Middle frontal gyrus (tissue), 1 donor: ENCODE results near the gene GUCY2C.
"Not testable (repeated sequence)": the region's sequence is repeated elsewhere in the genome, so short reads cannot be mapped to it uniquely, and the experiment has no call there.

Experiments
- DNase-seq: peaks from one replicate; pipeline ENCODE4 v3.0.0-alpha.2; 2015; ENCODE audit warnings: low spot score; ENCODE audit errors: extremely low spot score

Gene GUCY2C

DNA sequence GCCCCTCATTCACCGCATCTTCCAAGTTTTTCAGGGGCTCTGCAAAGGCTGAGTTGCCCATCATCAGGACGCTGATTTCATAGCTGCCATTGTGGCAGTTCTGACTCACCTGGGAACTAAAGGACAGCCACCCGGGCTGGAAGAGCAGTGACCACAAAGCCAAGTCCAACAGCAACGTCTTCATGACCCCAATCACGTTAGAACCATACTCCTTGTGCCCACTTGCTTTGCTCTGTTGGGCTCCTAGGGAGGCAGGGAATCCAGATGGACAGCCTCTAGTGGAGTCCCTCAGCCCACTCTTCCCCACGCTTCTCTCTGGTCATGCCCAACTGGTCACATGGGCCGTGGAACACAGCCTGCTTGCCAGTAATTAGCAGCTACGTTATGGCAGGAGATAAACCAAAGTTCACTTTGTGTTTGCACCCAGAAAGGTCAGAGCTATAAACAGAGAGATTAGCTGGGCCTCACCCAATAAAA lies at the start of gene GUCY2C:
GUCY2C (minus strand) TSS at position 335 of the 477 bp plus-strand sequence; CDS start at position 184, 151 bp downstream.
- DNase-seq = no peak

DNA sequence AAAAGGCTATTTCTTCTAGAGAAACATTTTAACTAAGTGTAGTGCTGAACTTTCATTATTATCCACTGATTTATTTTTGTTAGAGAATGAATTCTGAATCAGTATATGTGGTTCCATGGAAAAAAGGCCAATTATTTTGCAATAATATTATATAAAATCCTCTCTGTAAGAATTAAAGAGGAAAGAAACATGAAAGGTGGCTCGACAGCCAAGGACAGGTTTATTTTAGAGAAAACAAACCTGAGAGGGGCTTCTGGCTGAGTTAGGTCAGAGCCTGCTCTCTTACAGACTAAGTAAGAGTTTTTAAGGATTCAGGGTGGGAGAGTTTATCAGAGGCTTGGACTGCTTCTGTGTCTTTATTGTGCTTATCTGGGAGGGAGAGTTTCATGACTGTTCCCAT lies 46.7 kb upstream of the GUCY2C start:
- no peak for DNase-seq

DNA sequence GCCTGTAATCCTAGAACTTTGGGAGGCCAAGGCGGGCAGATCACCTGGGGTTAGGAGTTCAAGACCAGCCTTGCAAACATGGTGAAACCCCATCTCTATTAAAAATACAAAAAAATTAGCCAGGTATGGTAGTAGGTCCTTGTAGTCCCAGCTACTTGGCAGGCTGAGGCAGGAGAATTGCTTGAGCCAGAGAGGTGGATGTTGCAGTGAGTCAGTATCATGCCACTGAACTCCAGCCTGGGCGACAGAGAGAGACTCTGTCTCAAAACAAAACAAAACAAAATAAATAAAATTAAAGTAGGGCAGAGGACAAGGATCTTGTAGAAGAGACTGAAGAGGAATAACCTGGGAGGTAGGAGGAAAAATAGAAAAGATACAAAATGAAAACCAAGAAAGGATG lies 45.5 kb upstream of the GUCY2C start:
- DNase-seq = no peak

DNA sequence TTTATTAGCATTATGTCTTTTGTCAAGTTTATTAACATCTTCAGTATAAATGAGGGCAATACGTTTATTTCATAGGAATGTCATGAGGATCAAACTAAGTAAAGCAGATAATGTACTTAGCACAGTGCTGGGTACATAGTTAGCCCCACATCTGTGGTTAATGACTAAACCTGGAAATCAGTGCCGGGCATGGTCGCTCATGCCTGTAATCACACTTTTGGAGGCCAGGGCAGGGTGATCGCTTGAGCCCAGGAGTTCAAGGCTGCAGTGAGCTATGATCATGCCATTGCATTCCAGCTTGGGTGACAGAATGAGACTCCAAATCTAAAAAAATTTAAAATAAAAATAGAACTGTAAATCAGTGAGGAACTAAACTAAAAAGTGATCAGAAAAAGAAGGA lies 44.8 kb upstream of the GUCY2C start:
- DNase-seq = no peak

DNA sequence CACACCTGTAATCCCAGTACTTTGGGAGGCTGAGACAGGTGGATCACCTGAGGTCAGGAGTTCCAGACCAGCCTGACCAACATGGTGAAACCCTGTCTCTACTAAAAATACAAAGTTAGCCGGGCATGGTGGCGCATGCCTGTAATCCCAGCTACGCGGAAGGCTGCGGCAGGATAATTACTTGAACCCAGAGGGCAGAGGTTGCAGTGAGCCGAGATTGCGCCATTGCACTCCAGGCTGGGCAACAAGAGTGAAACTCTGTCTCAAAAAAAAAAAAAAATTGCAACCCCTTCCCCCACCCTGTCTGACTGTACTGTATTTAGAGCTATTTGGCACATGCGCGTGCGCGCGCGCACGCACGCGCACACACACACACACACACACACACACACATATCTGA lies 40.0 kb upstream of the GUCY2C start:
- DNase-seq = not testable (repeated sequence)

DNA sequence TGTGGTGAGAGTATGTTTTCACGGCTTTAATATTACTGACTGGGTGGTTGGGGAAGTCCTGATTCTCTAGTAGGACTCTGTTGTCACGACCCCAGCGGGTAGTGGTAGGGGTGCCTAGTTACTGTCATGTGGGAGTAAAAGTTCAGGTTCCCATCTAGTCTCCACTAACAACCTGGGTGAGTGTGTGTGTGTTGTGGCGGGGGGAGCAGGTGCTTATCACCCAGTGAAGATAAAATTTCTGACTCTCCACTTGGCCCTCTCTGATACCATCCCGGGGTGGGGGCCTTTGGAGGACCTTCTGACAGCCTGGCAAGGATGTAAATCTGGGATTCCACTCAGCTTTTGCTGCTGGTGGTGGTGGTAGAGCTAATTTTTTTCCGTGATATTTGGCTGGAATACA lies 35.4 kb upstream of the GUCY2C start:
- no peak for DNase-seq

DNA sequence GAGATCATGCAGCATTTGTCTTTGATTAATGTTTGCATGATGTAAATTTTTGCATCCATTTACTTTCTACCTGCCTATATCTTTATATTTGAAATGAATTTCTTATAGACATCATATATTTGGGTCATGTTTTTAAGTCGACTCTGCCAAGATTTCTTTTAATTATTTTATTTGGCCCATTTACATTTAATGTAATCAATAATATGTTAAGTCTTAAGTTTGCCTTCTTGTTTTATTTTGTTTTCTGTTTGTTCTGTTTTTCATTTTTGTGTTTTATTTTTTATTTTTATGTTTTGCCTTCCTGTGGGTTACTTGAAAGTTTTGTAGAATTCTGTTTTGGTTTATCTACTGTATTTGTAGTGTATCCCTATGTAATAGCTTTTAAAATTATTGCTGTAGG lies 33.2 kb upstream of the GUCY2C start:
- no peak for DNase-seq

DNA sequence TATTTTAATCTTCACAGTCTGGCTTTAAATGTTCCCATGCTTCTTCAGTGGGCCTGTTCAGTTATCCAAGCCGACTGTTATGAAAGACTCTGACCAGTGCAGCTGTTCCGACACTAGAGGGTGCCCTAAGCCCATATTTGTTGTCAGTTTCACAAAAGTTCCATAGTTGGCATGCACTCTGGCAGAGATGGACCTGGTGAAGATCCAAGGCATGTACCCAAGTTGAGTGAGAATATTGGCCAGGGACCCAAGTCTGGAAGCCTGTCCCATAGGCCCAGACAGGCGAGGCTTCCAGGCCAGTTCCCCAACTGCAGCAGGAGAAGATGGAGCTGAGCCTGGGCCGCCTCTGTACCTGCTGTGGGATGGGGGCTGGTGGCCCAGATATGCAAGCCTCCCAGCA lies 27.4 kb upstream of the GUCY2C start:
- no peak for DNase-seq

DNA sequence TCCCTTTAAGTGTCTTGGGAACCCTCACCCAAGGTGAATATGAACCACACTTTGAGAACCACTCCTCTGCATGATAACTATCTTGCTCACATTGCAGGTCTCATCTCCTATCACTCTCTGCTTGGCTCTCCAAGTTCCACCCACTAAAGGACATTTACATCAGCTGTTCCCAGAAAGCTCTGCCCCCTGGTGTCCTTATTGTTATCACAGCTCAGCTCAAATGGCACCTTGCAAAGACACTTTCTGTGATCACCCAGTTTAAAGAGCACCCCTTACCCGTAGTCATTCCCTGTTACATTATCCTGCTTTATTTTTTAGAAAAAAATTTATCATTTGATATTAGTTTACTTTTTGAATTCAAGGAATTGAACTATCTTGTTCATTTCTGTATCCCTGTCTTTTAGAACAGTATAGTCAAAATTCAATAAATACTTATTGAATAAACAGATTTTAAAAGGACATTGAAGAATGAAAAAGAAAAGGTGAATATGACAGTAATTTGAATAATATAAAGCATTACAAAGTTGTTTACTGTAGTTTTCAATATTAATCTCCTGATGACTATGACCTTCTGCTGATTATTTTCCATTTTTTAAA lies 20.5 kb upstream of the GUCY2C start:
- DNase-seq = no peak

DNA sequence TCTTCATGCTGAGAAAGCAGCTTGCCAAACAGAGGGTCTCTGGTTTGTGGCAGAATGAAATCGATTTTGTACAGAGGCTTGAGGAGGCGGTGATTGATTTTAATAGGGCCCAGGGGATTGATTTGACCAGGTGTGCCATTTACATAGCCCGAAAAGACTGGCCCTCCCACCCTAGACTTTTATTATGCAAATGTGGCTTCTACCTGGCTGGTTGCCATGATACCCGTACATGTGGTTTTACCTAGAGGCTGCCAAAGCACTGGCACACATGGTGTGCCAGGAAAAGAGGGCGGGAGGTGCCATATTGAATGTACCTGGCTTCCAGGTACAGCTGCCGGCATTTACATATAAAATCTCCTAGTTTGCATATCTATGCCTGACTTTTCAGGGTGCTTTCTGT lies 18.0 kb upstream of the GUCY2C start:
- no peak for DNase-seq

DNA sequence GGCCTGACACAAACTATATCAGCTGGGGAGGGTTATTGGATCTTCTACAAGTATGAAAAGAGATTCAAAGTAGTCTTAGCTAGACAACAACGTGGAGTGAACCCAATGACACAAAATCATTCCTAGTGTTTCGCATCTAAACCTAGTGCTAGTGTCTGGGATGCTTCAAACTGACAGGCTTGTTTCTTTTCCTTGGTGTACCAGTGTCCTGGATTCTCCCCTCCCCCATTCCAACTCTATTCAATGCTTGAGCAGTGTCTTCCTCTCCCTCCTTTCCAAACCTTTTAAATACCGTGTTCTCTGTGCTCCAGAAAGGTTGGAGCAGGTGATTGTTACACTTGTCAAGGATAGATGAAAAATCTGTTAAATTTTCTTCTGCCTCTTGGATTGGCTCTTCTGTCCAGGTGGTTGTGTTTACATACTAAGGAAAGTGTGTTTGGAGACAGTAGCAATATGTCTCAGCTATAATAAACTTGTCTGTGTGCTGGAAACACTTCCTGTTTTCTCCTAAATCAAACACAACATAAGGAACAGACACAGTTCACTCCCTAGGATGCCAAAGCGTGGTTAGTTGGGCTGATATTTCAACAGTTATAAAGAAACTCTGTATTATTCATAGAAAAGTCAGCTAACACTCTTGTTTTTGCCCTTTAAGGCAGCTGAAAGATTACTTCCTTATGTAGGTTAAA lies 14.4 kb upstream of the GUCY2C start:
- DNase-seq = no peak

DNA sequence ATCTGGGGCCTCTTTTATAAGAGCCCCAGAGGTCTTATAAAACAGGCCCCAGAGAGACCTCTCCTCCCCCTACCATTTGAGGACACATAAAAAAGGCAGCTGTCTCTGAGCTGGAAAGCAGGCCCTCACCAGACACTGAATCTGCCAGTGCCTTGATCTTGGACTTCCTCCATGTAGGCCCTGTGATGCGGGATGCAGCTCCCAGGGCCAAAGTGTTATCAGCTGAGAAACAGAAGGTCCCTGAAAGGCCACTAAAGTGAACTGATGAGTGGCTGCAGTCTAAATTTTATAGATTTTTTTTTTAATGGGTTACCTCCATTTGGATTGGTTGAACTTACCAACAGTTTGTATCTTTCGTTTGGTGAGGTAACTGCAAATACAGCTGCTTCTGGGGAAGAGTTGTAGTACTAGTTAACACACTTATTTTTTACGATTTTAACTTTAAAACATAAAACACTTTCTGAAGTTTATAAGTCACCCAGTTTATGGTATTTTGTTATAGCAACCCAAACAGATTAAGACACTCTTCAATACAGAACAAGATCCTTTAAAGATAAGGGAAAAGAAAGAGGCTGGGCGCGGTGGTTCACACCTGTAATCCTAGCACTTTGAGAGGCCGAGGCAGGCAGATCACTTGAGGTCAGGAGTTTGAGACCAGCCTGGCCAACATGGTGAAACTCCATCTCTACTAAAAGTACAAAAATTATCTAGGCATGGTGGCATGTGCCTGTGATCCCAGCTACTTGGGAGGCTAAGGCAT lies 5.6 kb upstream of the GUCY2C start:
- DNase-seq = no peak

DNA sequence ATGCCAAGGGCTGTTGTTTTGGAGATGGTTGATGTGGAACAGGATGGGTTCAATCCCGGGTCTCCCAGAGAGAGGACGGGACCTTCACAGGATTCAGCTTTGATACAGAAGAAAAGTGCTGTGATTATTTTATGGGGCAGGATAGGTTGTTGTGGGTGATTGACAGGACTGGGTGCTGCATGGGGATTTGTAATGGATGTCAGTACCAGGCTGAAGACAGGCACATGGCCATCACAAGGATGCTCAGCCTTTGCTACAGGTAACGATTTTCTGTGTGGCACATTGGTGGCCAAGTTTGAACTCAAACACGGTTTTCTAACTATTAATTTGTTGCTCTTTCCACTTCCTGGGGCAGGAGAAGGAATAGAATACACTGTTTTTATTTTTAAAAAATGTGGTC lies 4.5 kb upstream of the GUCY2C start:
- no peak for DNase-seq

DNA sequence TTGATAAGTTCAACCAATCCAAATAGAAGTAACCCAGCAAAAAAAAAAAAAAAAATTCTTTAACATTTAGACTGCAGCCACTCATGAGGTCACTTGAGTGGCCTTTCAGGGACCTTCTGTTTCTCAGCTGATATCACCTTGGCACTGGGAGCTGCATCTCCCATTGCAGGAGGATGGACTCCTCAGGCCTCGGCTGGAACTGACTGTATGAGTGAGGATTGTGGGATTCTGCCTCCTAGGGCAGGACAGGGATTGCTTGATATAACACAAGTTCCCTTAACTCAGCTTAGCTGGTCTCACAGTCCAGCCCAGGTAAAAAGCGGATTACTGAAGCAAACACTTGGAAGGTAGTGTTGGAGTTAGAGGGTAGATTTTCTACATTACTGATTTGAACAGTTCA lies 3.5 kb upstream of the GUCY2C start:
- DNase-seq = no peak

DNA sequence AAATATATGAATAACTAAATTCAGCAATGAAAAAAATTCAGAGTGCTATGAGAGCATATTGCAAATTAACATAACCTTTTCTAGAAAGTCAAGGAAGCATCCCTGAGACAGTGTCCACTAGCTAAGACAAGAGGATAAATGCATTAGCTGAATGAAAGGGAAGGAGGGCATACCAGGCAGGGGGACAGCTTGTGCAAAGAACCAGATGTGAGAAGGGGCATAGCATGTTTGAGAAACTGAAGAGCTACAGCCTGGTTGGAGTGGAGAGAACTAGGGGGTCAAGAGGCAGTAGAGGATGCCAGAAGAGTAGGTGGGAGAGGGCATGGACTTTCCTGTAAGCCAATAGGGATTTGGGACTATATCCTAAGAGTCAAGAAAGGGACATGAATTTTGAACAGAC lies 2.2 kb upstream of the GUCY2C start:
- DNase-seq = no peak

DNA sequence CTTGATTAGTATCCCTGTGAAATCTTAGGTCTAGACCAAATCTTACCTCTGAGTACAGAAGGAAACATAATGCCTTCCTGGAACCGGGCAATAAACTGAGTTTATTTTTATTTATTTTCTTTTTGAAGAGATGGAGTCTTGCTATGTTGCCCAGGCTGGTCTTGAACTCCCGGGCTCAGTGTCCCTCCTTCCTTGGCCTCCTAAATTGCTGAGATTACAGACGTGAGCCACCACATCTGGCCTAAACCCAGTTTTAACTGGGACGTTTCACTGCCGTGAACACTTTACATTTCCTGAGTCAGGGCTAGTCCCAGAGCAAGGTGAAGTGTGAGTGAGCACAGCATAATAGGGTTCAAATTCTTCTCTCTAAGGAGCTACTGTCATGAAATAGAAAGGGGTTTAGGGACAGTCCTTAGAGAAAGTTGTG lies 671 bp downstream of the GUCY2C start:
- no peak for DNase-seq

DNA sequence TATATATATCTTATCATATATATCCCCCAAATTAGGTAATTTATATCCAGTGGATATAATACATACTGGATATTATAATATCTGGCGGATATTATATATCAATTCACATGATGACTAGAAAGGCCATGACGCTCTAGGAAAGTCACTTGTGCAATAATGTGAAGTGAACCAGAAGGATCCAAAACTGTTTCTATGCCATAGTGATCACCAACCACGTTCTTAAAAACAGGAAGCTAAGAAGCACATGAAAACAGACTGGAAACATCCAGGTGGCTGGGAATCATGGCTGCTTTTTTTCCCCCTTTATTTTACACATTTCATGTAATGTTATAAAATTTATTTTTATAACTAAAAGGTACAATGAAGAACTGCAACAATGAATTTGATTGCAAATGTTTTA lies 1.4 kb downstream of the GUCY2C start:
- no peak for DNase-seq

DNA sequence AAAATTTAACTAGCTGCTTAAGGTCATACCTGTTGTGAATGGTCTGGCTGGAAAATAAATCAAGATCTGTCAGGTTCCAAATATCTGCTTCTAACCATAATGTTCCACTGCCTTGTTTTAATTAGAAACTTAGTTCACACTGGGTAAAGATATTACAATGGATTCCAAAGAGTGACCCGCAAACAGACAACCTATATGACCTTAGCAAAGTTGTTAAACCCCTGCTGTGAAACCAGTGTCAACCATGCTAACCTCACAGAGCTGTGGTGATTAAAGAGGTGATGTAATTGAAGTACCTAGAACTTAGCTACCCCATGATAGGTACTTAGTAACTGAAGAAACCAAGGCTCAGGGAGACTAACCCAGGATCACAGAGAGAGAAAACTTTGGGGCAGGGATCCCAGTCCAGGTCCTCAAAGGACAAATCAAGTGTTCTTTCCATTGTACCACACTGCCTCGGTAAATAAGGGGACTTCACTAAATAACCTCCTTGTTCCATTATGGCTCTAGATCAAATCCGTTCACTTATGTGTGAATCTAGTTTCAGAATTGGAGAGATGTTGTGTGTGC lies 2.2 kb downstream of the GUCY2C start:
- DNase-seq = no peak

DNA sequence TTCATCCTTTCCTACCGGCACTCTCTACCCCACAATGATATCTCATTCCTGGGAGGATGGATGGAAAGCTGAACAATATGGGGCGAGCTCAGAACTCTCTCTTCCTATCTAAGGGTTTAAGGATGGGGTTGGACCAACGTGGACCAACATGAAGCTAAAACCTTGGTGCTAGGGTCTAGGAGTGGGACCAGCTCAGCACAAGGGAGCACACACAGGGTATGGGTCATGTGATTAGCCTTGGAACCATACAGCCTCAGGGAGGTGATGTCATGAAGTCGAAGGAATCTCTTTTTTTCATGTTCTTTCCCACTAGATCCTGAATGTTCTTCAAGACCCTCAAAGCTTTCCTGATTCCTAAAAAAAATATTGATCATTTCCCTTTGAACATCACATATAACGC lies 3.3 kb downstream of the GUCY2C start:
- no peak for DNase-seq

DNA sequence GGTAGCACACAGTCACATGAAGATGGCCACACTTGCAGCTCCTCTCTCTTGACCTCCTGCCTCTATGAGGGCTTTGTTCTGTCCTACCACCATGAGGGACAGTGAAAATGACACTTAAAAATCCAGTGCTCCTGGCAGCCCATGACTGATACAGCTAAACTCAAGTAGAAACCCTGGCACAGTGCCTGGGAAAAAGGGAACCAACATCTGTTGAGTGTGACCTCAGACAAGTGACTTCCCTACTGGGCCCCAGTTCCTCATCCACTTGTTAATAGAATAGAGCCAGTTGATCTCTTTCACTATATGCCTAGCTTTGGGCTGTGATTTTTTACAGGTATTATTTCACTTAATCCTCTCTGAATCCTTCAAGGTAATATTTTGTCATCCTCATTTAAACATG lies 4.8 kb downstream of the GUCY2C start:
- no peak for DNase-seq

DNA sequence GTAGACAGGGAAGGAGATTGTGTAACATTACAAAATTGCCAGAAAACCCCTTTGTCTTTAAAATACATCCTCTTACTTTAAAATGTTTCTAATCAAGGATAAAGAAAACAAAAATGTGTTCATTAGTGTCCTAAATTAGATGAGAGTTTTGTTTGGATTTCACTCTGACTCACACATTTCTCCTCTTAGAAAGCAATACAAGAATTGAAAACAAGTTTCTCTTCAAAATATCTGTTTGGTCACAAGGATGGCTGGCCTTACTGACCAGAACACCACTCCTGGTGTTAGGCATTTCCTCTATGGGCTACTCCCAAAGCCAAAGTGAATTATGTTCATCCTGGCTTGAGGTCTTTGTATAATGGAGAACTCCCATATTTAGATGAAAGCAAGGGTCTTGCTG lies 6.4 kb downstream of the GUCY2C start:
- no peak for DNase-seq

DNA sequence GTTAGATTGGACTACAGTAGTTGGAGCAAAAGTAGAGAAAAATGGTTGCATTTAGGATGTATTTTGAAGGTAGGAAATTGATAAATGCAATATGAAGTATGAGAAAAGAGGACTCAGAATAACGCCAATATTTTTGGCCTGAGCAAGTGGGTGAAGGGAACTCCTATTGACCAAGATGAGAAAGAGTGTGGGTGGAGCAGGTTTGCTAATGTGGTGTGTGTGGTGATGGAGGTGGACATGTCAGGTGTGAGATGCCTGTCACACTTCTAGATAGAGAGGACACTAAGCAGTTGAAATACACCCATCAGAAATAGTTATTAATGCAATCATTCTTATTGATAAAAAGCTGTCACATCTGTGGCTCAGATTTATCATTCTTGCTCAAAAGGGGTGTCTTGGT lies 7.3 kb downstream of the GUCY2C start:
- DNase-seq = no peak
